NOMO-1 (cell line): ENCODE results near the gene TBCCD1.
"Not testable (repeated sequence)": the region's sequence is repeated elsewhere in the genome, so short reads cannot be mapped to it uniquely, and the experiment has no call there.

ENCODE experiments used
- DNase-seq, 2 experiments: peaks; one replicate each; lab custom pipeline; 2025; ENCODE audit not compliant: unreplicated experiment in 2 of 2; lab: John Stamatoyannopoulos, UW

Gene TBCCD1

GRCh38 chr3:186499949-186500348 is 67.2 kb downstream of the TBCCD1 start:
- DNase-seq: peak in 1 of 2 experiments; percentile 22

GRCh38 chr3:186498022-186498421 is 69.1 kb downstream of the TBCCD1 start:
- not testable (repeated sequence) for DNase-seq

GRCh38 chr3:186497608-186498007 is 69.5 kb downstream of the TBCCD1 start:
- no peak for DNase-seq

GRCh38 chr3:186496635-186497034 is 70.5 kb downstream of the TBCCD1 start:
- no peak for DNase-seq
